H1 (cell line): ENCODE data around the gene HHIP. TPM values are rescaled to one million over a fixed set of nuclear protein-coding genes. Genes with fewer than 3 reads are reported as not detected.
A peak's percentile ranks its signal among the peaks of the same experiment; 100 is the strongest.

Experiments
- ATF3 ChIP-seq: IDR thresholded peaks from 2 replicates; pipeline ENCODE4 v1.6.1; 2011; ENCODE audit warnings: low read depth, mild to moderate bottlenecking, low read length; ENCODE audit not compliant: insufficient read depth
- BACH1 ChIP-seq: IDR thresholded peaks from 2 replicates; pipeline ENCODE4 v1.6.1; 2012; ENCODE audit warnings: low read length, improper control_type of control experiment
- CREB1 ChIP-seq: IDR thresholded peaks from 2 replicates; pipeline ENCODE4 v1.6.1; 2012; ENCODE audit warnings: inconsistent platforms
- JUND ChIP-seq: IDR thresholded peaks from 2 replicates; pipeline ENCODE4 v1.6.1; 2011; ENCODE audit warnings: mild to moderate bottlenecking, improper control_type of control experiment, low read length
- KDM1A ChIP-seq: fragments of 200-600, 300-600 bp; sonication (generic); IDR thresholded peaks from 2 replicates; pipeline ENCODE4 v1.7.1; 2016; ENCODE audit warnings: mild to moderate bottlenecking, low read length, borderline replicate concordance
- RAD21 ChIP-seq, 2 experiments: IDR thresholded peaks in 1 of 2; conservative IDR thresholded peaks in 1 of 2; 2 replicates each; pipeline ENCODE4 v1.6.1; 2011; ENCODE audit warnings: low read depth in 2 of 2, low read length in 2 of 2, improper control_type of control experiment in 1 of 2, inconsistent platforms in 1 of 2, mild to moderate bottlenecking in 1 of 2, moderate library complexity in 1 of 2
- SIN3A ChIP-seq, 2 experiments: IDR thresholded peaks in 1 of 2; conservative IDR thresholded peaks in 1 of 2; 2 replicates each; pipeline ENCODE4 v1.6.1; 2011 to 2012; ENCODE audit warnings: low read length in 2 of 2, improper control_type of control experiment in 1 of 2, low read depth in 1 of 2, mild to moderate bottlenecking in 1 of 2
- SIRT6 ChIP-seq: IDR thresholded peaks from one replicate; pipeline ENCODE4 v1.7.1; 2012; ENCODE audit warnings: low read length, inconsistent platforms
- USF2 ChIP-seq: IDR thresholded peaks from 2 replicates; pipeline ENCODE4 v1.6.1; 2011; ENCODE audit warnings: low read length, improper control_type of control experiment
- polyA plus RNA-seq, 7 experiments: library from polyadenylated mRNA; depleted of rRNA in 3 of 7; stranded (reverse) in 5 of 7; unstranded in 2 of 7; fragments of >200 nt in 5 of 7; fragments of 200-250 nt in 2 of 7; gene quantifications; 1 replicate in 5 of 7; 2 replicates in 1 of 7; 4 replicates in 1 of 7; pipeline versions ENCODE4 v1.2.1 to v1.2.3, GENCODE V29; 2011 to 2013; ENCODE audit warnings: missing spikeins in 2 of 7, mixed read lengths in 2 of 7
- total RNA-seq: library from RNA; stranded (reverse); fragmentation: NEBNext Ultra II Directional; extraction: Animal tissue kit (Norgen Biotek cat#: 25700); gene quantifications from 2 replicates; pipeline ENCODE4 v1.2.1, GENCODE V29; 2021

HHIP gene
- total and polyA plus RNA-seq, 2 of the 8 experiments (the other 6 are each of a cell fraction or from before 2014, with no cell fraction given), result 0.05 to 1.3 TPM

GRCh38 chr4:144787365-144788258 is 141.7 kb downstream of the HHIP start (continued):
- no peak for TF ChIP-seq USF2
- no peak for TF ChIP-seq SIN3A (conservative IDR thresholded peaks at IDR 0.05 in 1 of 2, IDR thresholded peaks at IDR 0.05 in 1 of 2; ENCODE audit: low read depth in 1 of 2, low read length in 2 of 2)
- TF ChIP-seq RAD21 (IDR thresholded peaks at IDR 0.05 in 1 of 2, conservative IDR thresholded peaks at IDR 0.05 in 1 of 2; ENCODE audit: low read depth in 2 of 2, low read length in 2 of 2), result peak; percentile 63 to 68
- no peak for TF ChIP-seq JUND
- TF ChIP-seq ATF3, result no peak
- no peak for TF ChIP-seq KDM1A
- no peak for TF ChIP-seq CREB1
- TF ChIP-seq SIRT6, result no peak
- TF ChIP-seq BACH1, result no peak
